Central memory CD4-positive, alpha-beta T cell (primary cell): ENCODE data around the gene OTOS.

ENCODE experiments used
- DNase-seq: peaks from one replicate; pipeline ENCODE4 v3.0.0; 2022

The OTOS gene

DNA sequence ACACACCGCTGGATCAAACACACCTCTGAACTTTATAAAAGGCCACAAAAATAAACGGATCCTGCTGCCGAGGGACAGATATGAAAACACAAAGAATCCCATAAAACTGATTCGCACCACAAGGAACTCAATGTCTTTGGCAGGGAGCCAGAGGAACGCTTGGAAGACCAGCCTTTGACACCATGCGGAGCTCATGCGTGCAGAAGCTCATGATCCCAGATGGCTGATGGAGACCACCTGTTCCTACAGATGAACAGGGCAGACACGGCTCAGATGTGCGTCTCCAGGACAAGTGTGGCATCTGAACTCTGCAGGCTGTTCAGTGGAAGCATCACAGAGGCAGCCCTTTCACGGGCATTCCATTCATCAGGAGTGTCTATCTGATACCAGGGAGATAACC, 29.2 kb downstream of the OTOS start:
- DNase-seq: no peak

GRCh38 chr2:240109386-240109785, 31.1 kb downstream of the OTOS start:
- no peak for DNase-seq

- DNase-seq: no peak
These were observed 33.0 kb downstream of the OTOS start for GRCh38 chr2:240107477-240107796.

- no peak for DNase-seq
These were observed 33.5 kb downstream of the OTOS start for GRCh38 chr2:240106765-240107476.

DNA sequence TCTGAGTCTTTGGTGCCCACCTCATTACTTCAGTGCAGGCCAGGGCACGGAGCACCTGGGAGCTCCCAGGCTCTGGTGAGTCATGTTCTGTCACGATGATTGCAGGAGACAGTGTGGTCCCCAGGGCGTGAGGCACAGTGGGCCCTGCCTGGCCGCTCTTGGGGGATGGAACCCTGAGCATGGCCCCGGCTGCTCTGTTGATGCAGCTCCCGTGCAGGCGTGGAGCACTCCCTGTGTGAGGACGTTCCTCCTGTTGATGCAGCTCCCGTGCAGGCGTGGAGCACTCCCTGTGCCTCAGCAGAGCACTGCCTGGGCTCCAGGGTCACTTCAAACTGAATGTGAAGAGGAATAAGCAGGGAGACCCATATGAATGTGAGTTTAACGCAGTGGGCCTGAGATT, 34.5 kb downstream of the OTOS start:
- DNase-seq: no peak

DNA sequence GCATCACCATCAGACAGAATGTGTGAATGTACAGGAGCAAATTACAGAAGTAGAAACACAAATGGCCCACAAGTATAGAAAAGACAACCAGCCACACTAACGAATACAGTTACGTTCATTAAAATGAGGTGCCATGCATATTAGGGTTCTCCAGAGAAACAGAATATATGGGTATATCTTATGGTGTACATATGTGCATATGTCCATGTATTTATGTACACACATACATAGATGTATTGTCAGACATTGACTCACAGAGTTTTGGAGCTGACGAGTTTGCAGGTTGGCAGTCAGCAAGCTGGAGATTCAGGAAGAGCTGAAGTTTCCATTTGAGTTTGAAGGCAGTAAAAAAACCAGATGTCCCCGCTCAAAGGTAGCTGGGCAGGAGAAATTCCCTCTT, 37.3 kb downstream of the OTOS start:
- DNase-seq: no peak

GRCh38 chr2:240098349-240098748, 42.1 kb downstream of the OTOS start:
- no peak for DNase-seq

- no peak for DNase-seq
These were observed 44.6 kb downstream of the OTOS start for GRCh38 chr2:240095556-240096523.

DNA sequence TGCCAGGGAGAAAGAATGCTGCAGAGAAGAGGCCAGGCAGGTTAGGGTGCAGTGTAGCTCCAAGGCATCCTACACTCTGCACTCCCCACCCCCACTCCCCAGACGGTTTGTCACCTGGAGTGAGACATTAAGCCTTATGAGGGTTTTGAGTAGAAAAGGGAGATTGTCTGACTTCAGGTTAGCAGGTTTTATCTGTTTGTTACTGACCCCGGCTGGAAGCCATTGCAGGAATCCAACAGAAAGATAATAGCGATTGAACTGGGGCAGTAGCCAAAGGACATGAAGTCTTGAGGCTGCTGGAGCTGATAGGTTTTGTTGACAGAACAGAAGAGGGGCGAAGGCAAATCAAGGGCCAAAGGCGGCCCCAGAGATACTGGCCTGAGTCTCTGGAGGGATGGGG, 51.2 kb downstream of the OTOS start:
- DNase-seq: no peak
